Stimulated activated CD8-positive, alpha-beta memory T cell treated with anti-CD3 and anti-CD28 coated beads, Interleukin-2, amount 100 ng/mL, for 48 hours (primary cell): ENCODE data around the gene ITGB3.
A peak's percentile ranks its signal among the peaks of the same experiment; 100 is the strongest.
"Not testable (repeated sequence)": the region's sequence is repeated elsewhere in the genome, so short reads cannot be mapped to it uniquely, and the experiment has no call there.

Source experiments
- DNase-seq, 2 donors: peaks; one replicate each; pipeline ENCODE4 v3.0.0-alpha.2; 2020; ENCODE audit warnings: low read depth in 2 of 2

ITGB3 gene

DNA sequence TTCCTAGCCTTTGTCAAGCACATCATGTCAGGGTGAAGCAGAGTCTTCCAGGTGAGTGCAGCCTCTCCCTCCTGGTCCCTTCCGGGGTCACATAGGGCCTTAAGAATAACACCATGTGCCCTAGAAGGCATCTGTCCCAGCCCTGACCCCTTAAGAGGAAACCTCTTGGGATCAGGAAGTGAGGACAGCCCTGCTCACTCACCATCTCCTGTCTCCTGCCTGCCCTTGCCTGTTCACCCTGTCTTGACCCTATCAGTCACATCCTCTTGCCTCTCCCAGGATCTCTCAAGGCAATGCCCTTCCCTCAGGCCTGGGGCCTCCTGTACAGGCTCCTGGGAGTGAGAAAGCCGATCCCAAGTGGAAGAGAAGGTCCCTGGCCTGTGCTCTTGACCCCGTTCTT lies 30.6 kb upstream of the ITGB3 start:
- DNase-seq = no peak

DNA sequence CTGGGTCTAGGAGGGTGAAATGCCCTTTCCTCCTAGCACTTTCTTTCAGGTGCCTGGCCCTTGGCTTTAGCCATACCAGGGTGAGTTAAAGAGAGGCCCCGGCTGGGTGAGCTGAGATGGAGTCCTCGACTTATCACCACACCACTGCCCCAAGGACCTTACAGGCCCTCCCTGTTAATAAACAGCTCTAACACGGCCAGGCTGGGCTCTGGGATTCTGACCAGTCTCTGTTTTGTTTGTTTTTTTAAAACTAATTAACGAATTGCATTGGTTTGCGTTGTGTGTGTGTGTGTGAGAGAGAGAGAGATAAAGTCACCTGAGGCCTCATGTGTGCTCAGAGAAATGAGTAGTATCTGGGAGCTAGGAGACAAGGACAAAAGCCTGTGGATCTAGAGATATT lies 30.2 kb upstream of the ITGB3 start:
- no peak for DNase-seq

DNA sequence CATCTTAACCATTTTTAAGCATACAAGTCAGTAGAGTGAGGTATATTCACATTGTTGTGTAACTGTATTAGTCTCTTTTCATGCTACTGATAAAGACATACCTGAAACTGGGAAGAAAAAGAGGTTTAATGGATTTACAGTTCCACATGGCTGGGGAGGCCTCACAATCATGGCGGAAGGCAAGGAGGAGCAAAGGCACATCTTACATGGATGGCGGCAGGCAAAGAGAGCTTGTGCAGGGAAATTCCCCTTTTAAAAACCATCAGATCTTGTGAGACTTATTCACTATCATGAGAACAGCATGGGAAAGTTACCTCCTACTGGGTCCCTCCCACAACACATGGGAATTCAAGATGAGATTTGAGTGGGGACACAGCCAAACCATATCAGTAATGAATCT lies 29.6 kb upstream of the ITGB3 start:
- not testable (repeated sequence) for DNase-seq

DNA sequence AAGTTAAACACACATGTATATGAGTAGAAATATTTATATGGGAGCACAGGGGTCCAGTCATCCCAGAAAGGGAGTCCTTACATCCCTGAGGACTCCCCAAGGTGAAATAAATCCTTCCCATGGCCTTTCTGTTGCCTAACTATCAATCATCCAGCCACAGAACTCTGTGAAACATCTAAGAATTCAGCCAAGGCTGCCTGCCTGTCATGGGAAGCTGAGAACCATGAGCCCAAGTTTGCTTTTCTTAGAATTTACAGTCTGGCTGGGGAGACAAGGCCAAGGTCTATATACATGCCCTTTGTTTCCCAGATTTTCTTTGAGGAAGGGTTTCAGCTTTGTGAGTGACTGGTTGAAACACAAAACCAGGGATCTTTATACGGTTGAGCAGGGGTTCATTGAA lies 28.7 kb upstream of the ITGB3 start:
- no peak for DNase-seq

- no peak for DNase-seq
Measured at GRCh38 chr17:47225436-47225858, 28.2 kb upstream of the ITGB3 start.

DNA sequence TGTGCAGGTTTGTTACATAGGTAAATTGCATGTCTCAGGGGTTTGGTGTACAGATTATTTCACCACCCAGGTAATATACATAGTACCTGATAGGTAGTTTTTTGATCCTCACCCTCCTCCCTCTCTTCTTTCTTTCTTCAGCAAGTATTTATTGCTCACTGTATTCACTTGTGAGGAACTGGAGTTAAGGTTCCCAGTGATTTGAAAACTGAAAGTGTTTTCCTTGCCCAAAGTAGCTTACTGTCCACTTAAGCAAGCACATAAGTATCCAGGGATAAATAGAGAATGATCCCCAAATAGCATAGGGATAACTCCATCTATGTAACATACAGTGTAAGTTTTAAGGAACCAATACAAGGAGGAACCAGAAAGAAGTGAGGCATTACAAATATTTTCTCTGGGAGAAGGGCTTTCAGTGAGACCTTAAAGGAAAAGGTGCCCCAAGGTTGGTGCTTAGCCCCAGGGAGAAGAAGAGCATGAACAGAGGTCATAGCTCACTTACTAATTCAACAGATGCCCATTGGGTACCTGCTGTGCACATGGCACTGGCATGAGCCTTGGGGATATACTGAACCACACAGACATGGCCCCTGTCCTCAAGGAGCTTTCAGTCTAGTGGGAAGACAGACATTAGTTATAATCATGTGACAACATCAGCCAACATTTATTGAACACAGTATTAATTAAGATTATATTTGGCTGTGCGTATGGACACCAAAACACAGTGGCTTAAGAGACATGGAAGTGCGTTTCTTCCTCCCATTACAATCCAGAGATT lies 27.5 kb upstream of the ITGB3 start:
- DNase-seq = no peak

DNA sequence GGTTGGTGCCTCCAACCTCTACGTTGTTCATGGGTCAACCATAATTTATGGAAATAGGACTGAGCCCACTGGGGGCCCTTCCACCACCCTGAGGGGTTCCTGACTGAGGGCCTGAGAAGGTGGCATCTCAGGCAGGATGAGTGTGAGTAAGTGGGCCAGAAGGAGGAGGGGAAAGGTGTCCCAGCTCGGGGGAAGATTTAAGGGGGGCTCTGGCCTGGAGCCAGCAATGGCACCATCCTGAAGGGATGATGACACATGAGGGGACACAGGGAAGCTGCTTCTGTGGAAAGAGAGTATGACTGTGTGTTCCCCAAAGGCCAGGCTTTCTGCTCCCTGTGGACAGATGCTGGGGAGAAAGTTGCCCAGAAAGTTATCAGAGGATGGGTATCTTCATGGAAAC lies 25.8 kb upstream of the ITGB3 start:
- DNase-seq = no peak

GRCh38 chr17:47229535-47230443 lies 23.8 kb upstream of the ITGB3 start:
- DNase-seq = peak; percentile 40 to 63

GRCh38 chr17:47230864-47231263 lies 22.8 kb upstream of the ITGB3 start:
- DNase-seq = no peak

- DNase-seq = no peak
Measured at GRCh38 chr17:47231334-47231733, 22.3 kb upstream of the ITGB3 start.

DNA sequence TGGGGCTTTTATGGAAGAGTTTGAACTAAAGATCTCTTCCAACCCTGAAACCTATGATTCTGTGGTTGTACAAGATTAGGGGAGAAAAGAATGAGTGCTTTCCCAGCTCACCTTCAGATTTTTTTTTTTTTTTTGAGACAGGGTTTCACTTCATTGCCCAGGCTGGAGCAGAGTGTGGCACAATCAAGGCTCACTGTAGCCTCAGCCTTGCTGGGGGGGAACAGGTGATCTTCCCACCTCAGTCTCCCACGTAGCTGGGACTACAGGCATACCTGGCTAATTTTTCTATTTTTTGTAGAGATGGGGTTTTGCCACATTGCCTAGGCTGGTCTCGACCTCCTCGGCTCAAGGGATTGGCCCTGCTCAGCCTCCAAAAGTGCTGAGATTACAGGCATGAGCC lies 21.8 kb upstream of the ITGB3 start:
- no peak for DNase-seq

DNA sequence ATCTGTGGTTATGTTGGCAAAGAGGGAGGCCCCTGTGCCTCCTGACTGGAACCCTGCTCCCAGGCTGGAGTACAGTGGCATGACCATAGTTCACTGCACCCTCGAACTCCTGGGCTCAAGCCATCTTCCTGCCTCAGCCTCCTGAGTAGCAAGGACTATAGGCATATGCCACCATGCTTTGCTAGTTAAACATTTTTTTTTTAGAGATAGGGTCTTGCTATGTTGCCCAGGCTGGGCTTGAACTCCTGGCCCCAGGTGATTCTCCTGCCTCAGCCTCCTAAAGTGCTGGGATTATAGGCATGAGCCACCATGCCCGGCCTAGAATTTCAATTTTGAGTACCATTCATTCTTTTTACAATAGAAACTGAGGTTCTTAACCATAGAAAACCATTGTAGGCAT lies 21.2 kb upstream of the ITGB3 start:
- DNase-seq = no peak

- DNase-seq = no peak
Measured at GRCh38 chr17:47235506-47235905, 18.1 kb upstream of the ITGB3 start.

- no peak for DNase-seq
Measured at GRCh38 chr17:47235923-47236322, 17.7 kb upstream of the ITGB3 start.

GRCh38 chr17:47237841-47238240 lies 15.8 kb upstream of the ITGB3 start:
- no peak for DNase-seq

GRCh38 chr17:47238321-47239010 lies 15.2 kb upstream of the ITGB3 start:
- no peak for DNase-seq

GRCh38 chr17:47239619-47239966 lies 14.0 kb upstream of the ITGB3 start:
- DNase-seq = no peak

- no peak for DNase-seq
Measured at GRCh38 chr17:47239967-47240651, 13.5 kb upstream of the ITGB3 start.

DNA sequence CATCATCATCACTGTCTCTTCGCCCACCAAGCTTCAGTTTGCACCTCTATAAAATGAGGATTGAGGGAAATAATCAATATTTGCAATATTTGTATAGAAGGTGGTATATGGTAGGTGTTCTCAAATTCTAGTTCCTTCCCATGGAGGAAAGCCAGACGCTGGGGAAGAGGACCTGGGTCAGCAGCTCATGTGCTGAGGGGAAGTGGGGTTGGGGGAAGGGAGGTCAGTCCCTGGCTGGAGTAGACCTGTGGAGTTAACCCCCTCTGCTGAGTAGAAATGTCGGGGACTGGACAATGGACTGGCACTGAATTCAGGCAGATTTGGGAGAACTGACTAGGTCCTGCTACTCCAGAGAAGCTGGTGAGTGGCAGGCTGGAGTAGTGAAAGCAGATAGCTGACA lies 12.8 kb upstream of the ITGB3 start:
- DNase-seq = no peak

DNA sequence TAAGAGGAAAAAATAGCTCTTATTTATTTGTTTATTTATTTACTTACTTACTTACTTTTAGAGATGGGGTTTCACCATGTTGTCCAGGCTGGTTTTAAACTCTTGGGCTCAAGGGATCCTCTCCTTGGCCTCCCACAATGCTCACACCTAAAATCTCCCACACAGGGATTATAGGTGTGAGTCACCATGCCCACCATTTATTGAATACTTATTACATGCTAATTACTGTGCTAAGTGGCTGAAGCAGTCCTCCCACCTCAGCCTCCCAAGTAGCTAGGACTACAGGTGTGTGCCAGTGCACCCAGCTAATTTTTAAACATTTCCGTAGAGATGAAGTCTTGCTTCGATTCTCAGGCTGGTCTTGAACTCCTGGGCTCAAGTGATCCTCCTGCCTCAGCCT lies 11.0 kb upstream of the ITGB3 start:
- DNase-seq = no peak

GRCh38 chr17:47243737-47244598 lies 9.7 kb upstream of the ITGB3 start:
- no peak for DNase-seq
